Posterior cingulate gyrus (tissue), 11 donors: ENCODE data around the gene HIGD2A.

Experiments
- DNase-seq, 10 donors: peaks; one replicate each; pipeline versions ENCODE4 v3.0.0 to v3.0.0-alpha.2; 2020 to 2021; ENCODE audit warnings: mixed read lengths in 3 of 10
- intact Hi-C: fragments of 100-400 bp; cut with DNase I; formaldehyde crosslinking; loops from one replicate; pipeline ENCODE4 v1.15.1; 2023

HIGD2A gene

GRCh38 chr5:176413255-176413565 is 24.7 kb downstream of the HIGD2A start:
- peak in 1 of 10 donors; percentile 77 for DNase-seq
- intact Hi-C loops = no loop called here

DNA sequence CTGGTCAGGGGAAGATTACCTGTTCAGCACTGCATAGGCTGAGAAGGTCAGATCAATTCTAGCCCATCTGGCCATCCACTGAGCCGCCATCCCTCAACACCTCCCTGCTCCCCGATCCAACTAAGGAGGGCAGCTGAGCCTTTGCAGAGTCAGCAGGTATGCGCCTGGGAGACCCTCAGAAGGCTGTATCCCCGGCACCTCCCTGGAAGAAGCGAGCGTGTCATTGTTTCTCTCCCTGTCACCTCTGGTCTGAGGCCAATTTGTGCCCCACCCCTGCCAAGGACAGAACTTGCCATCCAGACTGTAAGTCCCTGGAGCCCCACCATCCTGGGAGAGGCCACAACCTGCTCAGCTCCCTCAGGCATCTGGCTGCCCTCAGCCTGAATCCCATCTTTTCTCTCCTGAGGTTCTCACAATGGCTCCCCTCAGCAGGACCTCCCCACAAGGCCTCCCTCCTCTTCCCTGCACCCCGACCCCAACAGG is 25.2 kb downstream of the HIGD2A start:
- intact Hi-C loops = no loop called here
- DNase-seq = peak in 1 of 10 donors; percentile 52

GRCh38 chr5:176414704-176415103 is 26.2 kb downstream of the HIGD2A start:
- no peak for DNase-seq
- intact Hi-C loops = no loop called here

DNA sequence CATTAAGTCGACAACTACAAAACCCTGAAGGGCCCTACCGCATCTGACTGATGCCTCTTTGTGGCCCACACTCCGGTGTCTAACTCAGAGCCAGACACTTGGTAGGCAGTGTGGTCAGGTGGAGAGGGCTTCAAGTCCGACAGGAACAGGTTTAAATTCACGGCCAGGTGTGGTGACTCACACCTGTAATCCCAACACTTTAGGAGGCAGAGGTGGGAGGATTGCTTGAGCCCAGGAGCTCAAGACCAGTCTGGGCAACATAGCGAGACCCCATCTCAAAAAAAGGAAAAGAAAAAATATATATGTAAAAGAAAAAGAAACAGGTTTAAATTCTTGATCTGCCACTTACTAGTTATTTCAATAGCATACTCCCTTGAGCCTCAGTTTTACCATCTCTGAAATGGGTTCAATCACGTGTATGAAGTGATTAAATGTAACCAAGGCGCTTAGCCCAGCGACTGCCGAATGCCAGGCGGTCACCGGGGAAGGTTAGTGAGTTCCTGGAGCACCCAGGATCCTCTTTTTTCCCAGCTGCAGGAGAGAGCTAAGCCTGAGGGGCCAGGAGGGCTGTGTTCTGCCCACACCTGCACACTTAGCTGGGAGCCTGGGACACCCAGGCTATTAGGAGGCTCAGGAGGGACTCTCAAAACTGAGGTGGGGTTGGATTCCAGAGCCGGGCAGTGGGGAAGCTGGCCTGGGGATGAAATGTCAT is 26.8 kb downstream of the HIGD2A start:
- DNase-seq = peak in 1 of 10 donors; percentile 75
- intact Hi-C loops = no loop called here

- intact Hi-C loops = loop anchor here (1.0 kb wide), 3 partner anchors 32 to 231 kb away; partner anchors contain the start of genes FAF2 and TSPAN17
- DNase-seq = peak; percentile 84 to 97 (median 90)
Observed at GRCh38 chr5:176415952-176416924, 27.7 kb downstream of the HIGD2A start, which contains the start of gene CLTB. Gene CLTB (minus strand): TSS chr5:176416539. CDS start chr5:176416363, 176 bp downstream.

- intact Hi-C loops = loop anchor here (1.0 kb wide), 3 partner anchors 31 to 230 kb away; partner anchors contain the start of genes FAF2 and TSPAN17
- DNase-seq = no peak
Observed at GRCh38 chr5:176416965-176417364, 28.4 kb downstream of the HIGD2A start.

- intact Hi-C loops = no loop called here
- no peak for DNase-seq
Observed at GRCh38 chr5:176418251-176418650, 29.7 kb downstream of the HIGD2A start.

- intact Hi-C loops = no loop called here
Observed at GRCh38 chr5:176420086-176420485, 31.5 kb downstream of the HIGD2A start.

DNA sequence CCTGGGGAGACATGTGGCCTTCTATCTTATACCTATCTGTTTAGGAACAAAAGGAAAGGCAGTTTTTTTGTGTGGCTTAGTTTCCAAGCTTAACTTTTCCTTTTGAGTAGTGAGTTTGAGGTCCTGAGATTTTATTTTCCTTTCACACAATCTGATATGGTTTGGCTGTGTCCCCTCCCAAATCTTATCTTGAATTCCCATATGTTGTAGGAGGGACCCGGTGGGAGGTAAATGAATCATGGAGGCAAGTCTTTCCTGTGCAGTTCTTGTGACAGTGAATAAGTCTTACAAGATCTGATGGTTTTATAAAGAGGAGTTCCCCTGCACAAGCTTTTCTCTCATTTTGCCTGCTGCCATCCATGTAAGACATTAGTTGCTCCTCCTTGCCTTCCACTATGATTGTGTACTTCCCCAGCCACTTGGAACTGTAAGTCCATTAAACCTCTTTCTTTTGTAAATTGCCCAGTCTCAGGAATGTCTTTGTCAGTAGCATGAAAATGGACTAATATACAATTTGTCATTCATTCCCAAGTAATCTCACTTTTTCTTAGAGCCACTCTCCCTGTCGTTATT is 32.5 kb downstream of the HIGD2A start:
- DNase-seq = no peak
- intact Hi-C loops = no loop called here

More at GRCh38 chr5:176420086-176420485, 31.5 kb downstream of the HIGD2A start:
- no peak for DNase-seq

- intact Hi-C loops = no loop called here
- DNase-seq = no peak
Observed at GRCh38 chr5:176424181-176424580, 35.6 kb downstream of the HIGD2A start.

DNA sequence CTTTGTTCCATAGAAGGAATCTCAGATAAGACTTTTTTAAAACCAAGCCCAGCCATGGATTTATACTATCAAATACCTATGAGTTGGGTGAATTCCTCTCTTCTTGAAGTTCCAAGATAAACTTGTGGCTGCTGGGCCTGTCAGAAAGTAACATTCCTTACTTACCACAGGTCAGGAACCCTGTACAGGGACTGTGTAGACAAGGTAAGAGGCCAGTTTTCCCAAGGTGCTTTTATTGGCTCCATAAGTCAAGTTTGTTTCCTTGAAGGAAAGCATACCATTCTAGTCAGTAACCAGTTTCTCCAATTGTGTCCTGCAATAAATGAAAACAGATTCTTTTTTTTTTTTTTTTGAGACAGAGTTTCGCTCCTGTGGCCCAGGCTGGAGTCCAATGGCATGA is 36.6 kb downstream of the HIGD2A start:
- DNase-seq = no peak
- intact Hi-C loops = no loop called here

DNA sequence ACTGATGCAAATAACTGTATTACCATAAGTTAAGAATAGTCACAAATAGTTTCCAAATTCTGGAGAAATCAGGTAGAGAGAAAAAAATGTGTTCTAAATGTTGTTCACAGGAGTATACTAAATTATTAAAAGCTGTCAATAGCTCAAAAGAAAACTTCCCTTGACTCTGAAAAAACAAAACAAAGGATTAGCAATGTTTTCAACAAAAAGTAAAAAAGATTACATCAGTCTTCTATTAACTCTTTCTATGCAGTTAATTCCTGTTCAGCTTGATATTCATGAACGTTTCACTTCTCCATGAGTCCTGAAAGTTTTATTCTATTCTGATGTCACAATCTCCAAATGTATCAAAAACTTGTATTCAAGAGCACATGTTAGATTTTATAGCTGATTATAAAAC is 37.2 kb downstream of the HIGD2A start:
- intact Hi-C loops = no loop called here
- DNase-seq = no peak

DNA sequence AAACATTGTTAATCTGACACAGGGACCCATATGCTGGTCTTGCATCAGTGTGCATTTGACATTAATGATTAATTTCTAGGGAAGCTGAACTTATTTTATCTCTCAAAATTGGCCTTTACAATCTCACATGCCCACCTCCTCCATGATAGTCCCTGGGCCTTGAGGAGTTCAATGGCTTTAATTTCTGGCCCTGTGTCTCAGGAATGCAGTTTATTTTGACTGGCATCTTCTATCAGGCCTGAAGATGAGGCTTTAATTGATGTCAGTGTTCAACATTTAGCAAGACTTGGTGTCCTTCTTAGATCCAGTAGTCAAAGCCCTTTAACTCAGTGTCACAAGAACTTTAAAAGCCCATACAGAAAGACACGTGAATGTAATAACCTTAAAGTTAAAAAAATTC is 38.3 kb downstream of the HIGD2A start:
- intact Hi-C loops = no loop called here
- DNase-seq = no peak

DNA sequence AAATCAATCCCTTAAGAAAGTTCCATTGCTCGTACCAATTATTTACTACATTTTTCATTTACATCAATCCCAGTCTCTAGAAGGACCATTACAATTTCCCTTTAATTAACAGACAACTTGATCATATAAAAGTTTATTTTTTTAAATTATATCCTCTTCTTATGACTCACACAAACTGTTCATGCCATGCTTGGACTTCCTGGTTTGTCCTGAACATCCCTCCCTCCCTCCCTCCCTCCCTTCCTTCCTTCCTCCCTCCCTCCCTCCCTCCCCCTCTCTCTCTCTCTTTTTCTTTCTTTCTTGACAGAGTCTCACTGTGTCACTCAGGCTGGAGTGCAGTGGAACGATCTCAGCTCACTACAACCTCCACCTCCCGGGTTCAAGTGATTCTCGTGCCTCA is 39.4 kb downstream of the HIGD2A start:
- intact Hi-C loops = no loop called here
- no peak for DNase-seq

DNA sequence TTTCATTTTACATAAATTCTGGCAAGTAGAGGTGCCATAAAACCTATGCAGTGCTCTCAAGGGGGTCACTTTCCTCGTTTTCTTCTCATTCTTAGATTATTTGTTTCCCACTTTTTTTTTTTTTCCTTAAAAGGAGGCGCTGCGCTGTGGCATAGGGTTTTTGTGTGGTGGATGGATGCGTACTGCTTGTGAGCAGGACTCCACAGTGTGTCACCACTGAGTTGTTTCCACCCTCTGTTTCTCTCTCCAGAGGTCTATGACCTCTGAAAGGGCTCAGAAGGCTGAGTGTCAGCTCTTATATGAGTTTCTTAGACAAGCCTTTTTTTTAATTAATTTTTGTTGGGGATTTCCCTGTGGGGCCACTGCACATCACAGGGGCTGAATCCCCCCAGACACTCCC is 41.4 kb downstream of the HIGD2A start:
- intact Hi-C loops = no loop called here

DNA sequence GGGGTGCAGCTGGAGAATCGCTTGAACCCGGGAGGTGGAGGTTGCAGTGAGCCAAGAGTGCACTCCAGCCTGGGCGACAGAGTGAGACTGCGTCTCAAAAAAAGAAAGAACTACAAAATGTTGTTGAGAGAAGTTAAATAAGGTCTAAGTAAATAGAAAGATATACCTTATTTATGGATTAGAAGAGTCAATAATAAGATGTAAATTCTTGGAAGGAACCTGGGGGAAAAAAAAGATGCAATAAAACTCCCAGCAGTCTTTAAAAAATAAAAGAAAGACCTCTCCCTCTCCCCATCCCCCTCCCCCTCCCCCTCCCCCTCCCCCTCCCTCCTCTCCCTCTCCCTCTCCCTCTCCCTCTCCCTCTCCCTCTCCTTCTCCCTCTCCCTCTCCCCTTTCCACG is 44.2 kb downstream of the HIGD2A start:
- intact Hi-C loops = no loop called here

More for the DNA sequence above, 41.4 kb downstream of the HIGD2A start:
- DNase-seq = no peak

GRCh38 chr5:176436656-176437055 is 48.1 kb downstream of the HIGD2A start:
- DNase-seq = peak in 1 of 10 donors; percentile 25
- intact Hi-C loops = no loop called here

More for the DNA sequence above, 44.2 kb downstream of the HIGD2A start:
- no peak for DNase-seq

- no peak for DNase-seq
- intact Hi-C loops = no loop called here
Observed at GRCh38 chr5:176438959-176439757, 50.6 kb downstream of the HIGD2A start.
